ENCODE data around the gene ALX3. TPM values are rescaled to one million over a fixed set of nuclear protein-coding genes. Genes with fewer than 3 reads are reported as not detected.

Gene ALX3
- total RNA-seq, 1 experiment from 2014 or later, result 0.15 TPM

GRCh38 chr1:110111081-110111480, 40.6 kb upstream of the ALX3 start (continued):
- TF ChIP-seq, protein P1, sequence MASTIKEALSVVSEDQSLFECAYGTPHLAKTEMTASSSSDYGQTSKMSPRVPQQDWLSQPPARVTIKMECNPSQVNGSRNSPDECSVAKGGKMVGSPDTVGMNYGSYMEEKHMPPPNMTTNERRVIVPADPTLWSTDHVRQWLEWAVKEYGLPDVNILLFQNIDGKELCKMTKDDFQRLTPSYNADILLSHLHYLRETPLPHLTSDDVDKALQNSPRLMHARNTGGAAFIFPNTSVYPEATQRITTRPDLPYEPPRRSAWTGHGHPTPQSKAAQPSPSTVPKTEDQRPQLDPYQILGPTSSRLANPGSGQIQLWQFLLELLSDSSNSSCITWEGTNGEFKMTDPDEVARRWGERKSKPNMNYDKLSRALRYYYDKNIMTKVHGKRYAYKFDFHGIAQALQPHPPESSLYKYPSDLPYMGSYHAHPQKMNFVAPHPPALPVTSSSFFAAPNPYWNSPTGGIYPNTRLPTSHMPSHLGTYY (CRISPR knock-in tag; IDR thresholded peaks at IDR 0.05), result no peak
- TF ChIP-seq, protein P2, sequence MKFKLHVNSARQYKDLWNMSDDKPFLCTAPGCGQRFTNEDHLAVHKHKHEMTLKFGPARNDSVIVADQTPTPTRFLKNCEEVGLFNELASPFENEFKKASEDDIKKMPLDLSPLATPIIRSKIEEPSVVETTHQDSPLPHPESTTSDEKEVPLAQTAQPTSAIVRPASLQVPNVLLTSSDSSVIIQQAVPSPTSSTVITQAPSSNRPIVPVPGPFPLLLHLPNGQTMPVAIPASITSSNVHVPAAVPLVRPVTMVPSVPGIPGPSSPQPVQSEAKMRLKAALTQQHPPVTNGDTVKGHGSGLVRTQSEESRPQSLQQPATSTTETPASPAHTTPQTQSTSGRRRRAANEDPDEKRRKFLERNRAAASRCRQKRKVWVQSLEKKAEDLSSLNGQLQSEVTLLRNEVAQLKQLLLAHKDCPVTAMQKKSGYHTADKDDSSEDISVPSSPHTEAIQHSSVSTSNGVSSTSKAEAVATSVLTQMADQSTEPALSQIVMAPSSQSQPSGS (CRISPR knock-in tag; IDR thresholded peaks at IDR 0.05; ENCODE audit: borderline replicate concordance, low read depth), result no peak
- TF ChIP-seq ATF1 (CRISPR knock-in tag; IDR thresholded peaks at IDR 0.05) (no peak), PRRX2 (CRISPR knock-in tag; IDR thresholded peaks at IDR 0.05) (no peak)

GRCh38 chr1:110107867-110108469, 37.5 kb upstream of the ALX3 start:
- POLR2A ChIA-PET, result no interaction called here
- no peak overlapping the region for H3K4me3 Mint-ChIP-seq
- no peak for ATAC-seq
- TF ChIP-seq, protein P3, sequence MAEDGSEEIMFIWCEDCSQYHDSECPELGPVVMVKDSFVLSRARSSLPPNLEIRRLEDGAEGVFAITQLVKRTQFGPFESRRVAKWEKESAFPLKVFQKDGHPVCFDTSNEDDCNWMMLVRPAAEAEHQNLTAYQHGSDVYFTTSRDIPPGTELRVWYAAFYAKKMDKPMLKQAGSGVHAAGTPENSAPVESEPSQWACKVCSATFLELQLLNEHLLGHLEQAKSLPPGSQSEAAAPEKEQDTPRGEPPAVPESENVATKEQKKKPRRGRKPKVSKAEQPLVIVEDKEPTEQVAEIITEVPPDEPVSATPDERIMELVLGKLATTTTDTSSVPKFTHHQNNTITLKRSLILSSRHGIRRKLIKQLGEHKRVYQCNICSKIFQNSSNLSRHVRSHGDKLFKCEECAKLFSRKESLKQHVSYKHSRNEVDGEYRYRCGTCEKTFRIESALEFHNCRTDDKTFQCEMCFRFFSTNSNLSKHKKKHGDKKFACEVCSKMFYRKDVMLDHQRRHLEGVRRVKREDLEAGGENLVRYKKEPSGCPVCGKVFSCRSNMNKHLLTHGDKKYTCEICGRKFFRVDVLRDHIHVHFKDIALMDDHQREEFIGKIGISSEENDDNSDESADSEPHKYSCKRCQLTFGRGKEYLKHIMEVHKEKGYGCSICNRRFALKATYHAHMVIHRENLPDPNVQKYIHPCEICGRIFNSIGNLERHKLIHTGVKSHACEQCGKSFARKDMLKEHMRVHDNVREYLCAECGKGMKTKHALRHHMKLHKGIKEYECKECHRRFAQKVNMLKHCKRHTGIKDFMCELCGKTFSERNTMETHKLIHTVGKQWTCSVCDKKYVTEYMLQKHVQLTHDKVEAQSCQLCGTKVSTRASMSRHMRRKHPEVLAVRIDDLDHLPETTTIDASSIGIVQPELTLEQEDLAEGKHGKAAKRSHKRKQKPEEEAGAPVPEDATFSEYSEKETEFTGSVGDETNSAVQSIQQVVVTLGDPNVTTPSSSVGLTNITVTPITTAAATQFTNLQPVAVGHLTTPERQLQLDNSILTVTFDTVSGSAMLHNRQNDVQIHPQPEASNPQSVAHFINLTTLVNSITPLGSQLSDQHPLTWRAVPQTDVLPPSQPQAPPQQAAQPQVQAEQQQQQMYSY (CRISPR knock-in tag; IDR thresholded peaks at IDR 0.05), result no peak
- TF ChIP-seq ZNF281 (CRISPR knock-in tag; IDR thresholded peaks at IDR 0.05) (no peak), ZNF396 (CRISPR knock-in tag; IDR thresholded peaks at IDR 0.05; ENCODE audit: borderline replicate concordance) (no peak), SOX15 (CRISPR knock-in tag; IDR thresholded peaks at IDR 0.05) (no peak), NR2C2 (CRISPR knock-in tag; IDR thresholded peaks at IDR 0.05) (no peak), CREB1 (CRISPR knock-in tag; IDR thresholded peaks at IDR 0.05) (no peak), ZSCAN18 (CRISPR knock-in tag; IDR thresholded peaks at IDR 0.05) (no peak), PREB (CRISPR knock-in tag; IDR thresholded peaks at IDR 0.05; ENCODE audit: borderline replicate concordance) (no peak), CTCF (IDR thresholded peaks at IDR 0.05) (no peak), FOXK1 (CRISPR knock-in tag; IDR thresholded peaks at IDR 0.05) (no peak), HMGA2 (CRISPR knock-in tag; IDR thresholded peaks at IDR 0.05) (no peak)
- H3K4me1 Mint-ChIP-seq, result no peaks in the 10 kb centered on the region
- H3K27me3 Mint-ChIP-seq (ENCODE audit: low read depth), result no peaks in the 10 kb centered on the region
- H3K27ac Mint-ChIP-seq, result no peak overlapping the region
- no peaks in the 10 kb centered on the region for H3K9me3 Mint-ChIP-seq
- CTCF ChIA-PET, result interaction anchor here (0.7 to 3.2 kb wide), 3 partner anchors 9 to 49 kb away, joined by 3 to 18 read pairs (median 3); no protein-coding TSS in a partner anchor
- no peak for DNase-seq (ENCODE audit: low spot score)
- H3K36me3 Mint-ChIP-seq, result no peaks in the 10 kb centered on the region

Measured in WTC11 (cell line).